Neural progenitor cell (in vitro differentiated cells): ENCODE data around the gene ENPP6. TPM values are rescaled to one million over a fixed set of nuclear protein-coding genes. Genes with fewer than 3 reads are reported as not detected.

ENCODE experiments used
- DNase-seq: peaks from one replicate; pipeline ENCODE4 v3.0.0-alpha.2; 2016; ENCODE audit warnings: low spot score
- H2AFZ ChIP-seq: fragments of 200-600 bp; sonication (generic); replicated peaks from 2 replicates; pipeline ENCODE4 v1.6.1; 2016; ENCODE audit warnings: antibody characterized with exemption
- H3F3A ChIP-seq: fragments of 200-600 bp; sonication (generic); 2 replicates; pipeline ENCODE4 v1.6.1; 2016; ENCODE audit warnings: antibody characterized with exemption, low read depth
- H3K27ac ChIP-seq: fragments of 200-600 bp; sonication (generic); 2 replicates; pipeline ENCODE4 v1.5.1; 2016; ENCODE audit warnings: mild to moderate bottlenecking
- H3K27me3 ChIP-seq: fragments of 200-600 bp; sonication (generic); 2 replicates; pipeline ENCODE4 v1.6.1; 2016; ENCODE audit warnings: mild to moderate bottlenecking, moderate library complexity
- H3K36me3 ChIP-seq: fragments of 200-600 bp; sonication (generic); 2 replicates; pipeline ENCODE4 v1.5.1; 2016
- H3K4me1 ChIP-seq: fragments of 200-600 bp; sonication (generic); 2 replicates; pipeline ENCODE4 v1.6.1; 2016; ENCODE audit warnings: mixed run types
- H3K4me2 ChIP-seq: fragments of 200-600 bp; sonication (generic); 2 replicates; pipeline ENCODE4 v1.6.1; 2016
- H3K4me3 ChIP-seq: fragments of 200-600 bp; sonication (generic); 2 replicates; pipeline ENCODE4 v1.5.1; 2016
- H3K79me2 ChIP-seq: fragments of 200-600 bp; sonication (generic); 2 replicates; pipeline ENCODE4 v1.6.1; 2016; ENCODE audit warnings: low read depth
- H3K9ac ChIP-seq: fragments of 200-600 bp; sonication (generic); 2 replicates; pipeline ENCODE4 v1.6.1; 2016
- H3K9me3 ChIP-seq: fragments of 200-600 bp; sonication (generic); 2 replicates; pipeline ENCODE4 v1.5.1; 2016; ENCODE audit warnings: low read depth
- H4K20me1 ChIP-seq: fragments of 200-600 bp; sonication (generic); 2 replicates; pipeline ENCODE4 v1.6.1; 2016; ENCODE audit warnings: low read depth
- H3K27ac Mint-ChIP-seq: 3 replicates; pipeline ENCODE4 v1.8.0; 2021; ENCODE audit warnings: mixed read lengths
- H3K27me3 Mint-ChIP-seq: 2 replicates; pipeline ENCODE4 v1.8.0; 2022; ENCODE audit warnings: low read depth, mild to moderate bottlenecking, inconsistent platforms, moderate library complexity, mixed read lengths; ENCODE audit not compliant: insufficient read depth
- H3K36me3 Mint-ChIP-seq: 3 replicates; pipeline ENCODE4 v1.8.0; 2021; ENCODE audit warnings: mixed read lengths
- H3K4me1 Mint-ChIP-seq: 3 replicates; pipeline ENCODE4 v1.8.0; 2021; ENCODE audit warnings: mixed read lengths
- H3K4me3 Mint-ChIP-seq: 3 replicates; pipeline ENCODE4 v1.8.0; 2021; ENCODE audit warnings: mild to moderate bottlenecking, moderate library complexity, mixed read lengths
- H3K9me3 Mint-ChIP-seq: 3 replicates; pipeline ENCODE4 v1.8.0; 2020; ENCODE audit warnings: mixed read lengths
- CTCF ChIP-seq: fragments of 200-600 bp; sonication (generic); IDR thresholded peaks from 2 replicates; pipeline ENCODE4 v1.5.1; 2017; ENCODE audit warnings: antibody characterized with exemption, mild to moderate bottlenecking
- EZH2 ChIP-seq: fragments of 200-600 bp; sonication (generic); IDR thresholded peaks from 2 replicates; pipeline ENCODE4 v1.6.1; 2017; ENCODE audit warnings: antibody characterized with exemption, mild to moderate bottlenecking, moderate library complexity
- EZH2phosphoT487 ChIP-seq: fragments of 200-600 bp; sonication (generic); IDR thresholded peaks from 2 replicates; pipeline ENCODE4 v1.6.1; 2017; ENCODE audit warnings: antibody characterized with exemption
- total RNA-seq: library from RNA; depleted of rRNA; stranded (reverse); fragments of >200 nt; gene quantifications from 2 replicates; pipeline ENCODE4 v1.2.3, GENCODE V29; 2015; ENCODE audit warnings: low replicate concordance

Gene ENPP6
- total RNA-seq, 1 donor from 2014 or later = not detected

- no peak for DNase-seq
- H3K9ac ChIP-seq = no peak overlapping the region
- H3K27me3 ChIP-seq = no peaks in the 10 kb centered on the region
- no peak overlapping the region for H2AFZ ChIP-seq
- H3K79me2 ChIP-seq = no peaks in the 10 kb centered on the region
- no peaks in the 10 kb centered on the region for H4K20me1 ChIP-seq
- peaks cover 29% of the 10 kb centered on the region for H3K4me1 ChIP-seq
- H3K4me3 Mint-ChIP-seq = no peak overlapping the region
- H3K27ac ChIP-seq = no peak overlapping the region
- H3K36me3 ChIP-seq = no peaks in the 10 kb centered on the region
- H3F3A ChIP-seq = peaks cover 19% of the 10 kb centered on the region
- H3K36me3 Mint-ChIP-seq = no peaks in the 10 kb centered on the region
- H3K4me2 ChIP-seq = no peak overlapping the region
- no peaks in the 10 kb centered on the region for H3K9me3 Mint-ChIP-seq
- no peak overlapping the region for H3K4me3 ChIP-seq
- peaks cover 62% of the 10 kb centered on the region for H3K4me1 Mint-ChIP-seq
- no peak for TF ChIP-seq EZH2phosphoT487
- no peak for TF ChIP-seq CTCF
- no peak for TF ChIP-seq EZH2
- H3K9me3 ChIP-seq = no peaks in the 10 kb centered on the region
- H3K27me3 Mint-ChIP-seq = peaks cover 11% of the 10 kb centered on the region
- H3K27ac Mint-ChIP-seq = no peak overlapping the region
Observed at GRCh38 chr4:184099535-184099966, 118.1 kb downstream of the ENPP6 start.

GRCh38 chr4:184099000-184099399 lies 118.7 kb downstream of the ENPP6 start:
- peaks cover 12% of the 10 kb centered on the region for H3K27me3 Mint-ChIP-seq

GRCh38 chr4:184097815-184098214 lies 119.9 kb downstream of the ENPP6 start:
- H3K4me3 Mint-ChIP-seq = no peak overlapping the region
- Histone ChIP-seq H3K79me2 (no peaks in the 10 kb centered on the region), H3K4me3 (no peak overlapping the region), H3F3A (peaks cover 4% of the 10 kb centered on the region), H3K36me3 (no peaks in the 10 kb centered on the region), H3K27ac (no peak overlapping the region), H3K9me3 (no peaks in the 10 kb centered on the region), H2AFZ (no peak overlapping the region), H3K4me1 (peaks cover 13% of the 10 kb centered on the region), H3K4me2 (no peak overlapping the region), H3K9ac (no peak overlapping the region), H4K20me1 (no peaks in the 10 kb centered on the region), H3K27me3 (no peaks in the 10 kb centered on the region)
- TF ChIP-seq CTCF (no peak), EZH2 (no peak), EZH2phosphoT487 (no peak)
- peaks cover 12% of the 10 kb centered on the region for H3K27me3 Mint-ChIP-seq
- DNase-seq = no peak
- peaks cover 50% of the 10 kb centered on the region for H3K4me1 Mint-ChIP-seq
- H3K27ac Mint-ChIP-seq = no peak overlapping the region
- H3K36me3 Mint-ChIP-seq = no peaks in the 10 kb centered on the region
- no peaks in the 10 kb centered on the region for H3K9me3 Mint-ChIP-seq

More at GRCh38 chr4:184099000-184099399, 118.7 kb downstream of the ENPP6 start:
- no peak overlapping the region for H2AFZ ChIP-seq
- Mint-ChIP-seq H3K4me1 (peaks cover 62% of the 10 kb centered on the region), H3K36me3 (no peaks in the 10 kb centered on the region), H3K27ac (no peak overlapping the region), H3K9me3 (no peaks in the 10 kb centered on the region), H3K4me3 (no peak overlapping the region)
- H3K9me3 ChIP-seq = no peaks in the 10 kb centered on the region
- H3K27ac ChIP-seq = no peak overlapping the region
- H4K20me1 ChIP-seq = no peaks in the 10 kb centered on the region
- H3F3A ChIP-seq = peaks cover 14% of the 10 kb centered on the region
- H3K4me2 ChIP-seq = no peak overlapping the region
- H3K27me3 ChIP-seq = no peaks in the 10 kb centered on the region
- no peak for DNase-seq
- no peak for TF ChIP-seq CTCF
- no peak for TF ChIP-seq EZH2
- no peak for TF ChIP-seq EZH2phosphoT487
- H3K79me2 ChIP-seq = no peaks in the 10 kb centered on the region
- peaks cover 24% of the 10 kb centered on the region for H3K4me1 ChIP-seq
- H3K9ac ChIP-seq = no peak overlapping the region
- H3K36me3 ChIP-seq = no peaks in the 10 kb centered on the region
- H3K4me3 ChIP-seq = no peak overlapping the region
